ENCODE measurements around the gene FOXB1. TPM values are rescaled to one million over a fixed set of nuclear protein-coding genes. Genes with fewer than 3 reads are reported as not detected.

The FOXB1 gene
- total RNA-seq, 1 donor from 2014 or later, result 0.71 TPM

GRCh38 chr15:60021589-60022378 is 17.7 kb downstream of the FOXB1 start:
- H3K27me3 ChIP-seq (ENCODE audit: control insufficient read depth, insufficient read depth, low read length), result no peaks in the 10 kb centered on the region
- no peak for DNase-seq (ENCODE audit: low read depth)
- H3K36me3 ChIP-seq (ENCODE audit: control insufficient read depth, insufficient read depth, low read length), result no peaks in the 10 kb centered on the region
- no peak overlapping the region for H3K4me3 ChIP-seq (ENCODE audit: low read depth, low read length)
- TF ChIP-seq CTCF (IDR thresholded peaks at IDR 0.05; ENCODE audit: insufficient read depth, low read length, poor library complexity, severe bottlenecking), result no peak

GRCh38 chr15:60022379-60022741 is 18.2 kb downstream of the FOXB1 start:
- Histone ChIP-seq H3K36me3 (ENCODE audit: control insufficient read depth, insufficient read depth, low read length) (no peaks in the 10 kb centered on the region), H3K4me3 (ENCODE audit: low read depth, low read length) (no peak overlapping the region), H3K27me3 (ENCODE audit: control insufficient read depth, insufficient read depth, low read length) (no peaks in the 10 kb centered on the region)
- DNase-seq (ENCODE audit: low read depth), result no peak
- no peak for TF ChIP-seq CTCF (IDR thresholded peaks at IDR 0.05; ENCODE audit: insufficient read depth, low read length, poor library complexity, severe bottlenecking)

- TF ChIP-seq CTCF (IDR thresholded peaks at IDR 0.05; ENCODE audit: insufficient read depth, low read length, poor library complexity, severe bottlenecking), result no peak
- H3K27me3 ChIP-seq (ENCODE audit: control insufficient read depth, insufficient read depth, low read length), result no peaks in the 10 kb centered on the region
- H3K4me3 ChIP-seq (ENCODE audit: low read depth, low read length), result no peak overlapping the region
- no peaks in the 10 kb centered on the region for H3K36me3 ChIP-seq (ENCODE audit: control insufficient read depth, insufficient read depth, low read length)
- no peak for DNase-seq (ENCODE audit: low read depth)
These were observed 22.4 kb downstream of the FOXB1 start for GRCh38 chr15:60026555-60026954.

GRCh38 chr15:60035344-60035743 is 31.2 kb downstream of the FOXB1 start:
- H3K4me3 ChIP-seq (ENCODE audit: low read depth, low read length), result no peak overlapping the region
- H3K27me3 ChIP-seq (ENCODE audit: control insufficient read depth, insufficient read depth, low read length), result peaks cover 2% of the 10 kb centered on the region
- DNase-seq (ENCODE audit: low read depth), result no peak
- no peak for TF ChIP-seq CTCF (IDR thresholded peaks at IDR 0.05; ENCODE audit: insufficient read depth, low read length, poor library complexity, severe bottlenecking)
- no peaks in the 10 kb centered on the region for H3K36me3 ChIP-seq (ENCODE audit: control insufficient read depth, insufficient read depth, low read length)

- Histone ChIP-seq H3K4me3 (ENCODE audit: low read depth, low read length) (no peak overlapping the region), H3K36me3 (ENCODE audit: control insufficient read depth, insufficient read depth, low read length) (no peaks in the 10 kb centered on the region), H3K27me3 (ENCODE audit: control insufficient read depth, insufficient read depth, low read length) (peaks cover 2% of the 10 kb centered on the region)
- TF ChIP-seq CTCF (IDR thresholded peaks at IDR 0.05; ENCODE audit: insufficient read depth, low read length, poor library complexity, severe bottlenecking), result no peak
- no peak for DNase-seq (ENCODE audit: low read depth)
These were observed 35.2 kb downstream of the FOXB1 start for GRCh38 chr15:60039316-60039715.

All from kidney epithelial cell (primary cell).